ENCODE measurements around the gene CAMTA1. TPM values are rescaled to one million over a fixed set of nuclear protein-coding genes. Genes with fewer than 3 reads are reported as not detected.

CAMTA1 gene
- total RNA-seq, 4 donors from 2014 or later, result 45.3 to 68.9 (median 62.0) TPM

- no peak for DNase-seq (ENCODE audit: low spot score)
- no peak for TF ChIP-seq CTCF (IDR thresholded peaks at IDR 0.05)
Observed at GRCh38 chr1:7525338-7526063, 740.2 kb downstream of the CAMTA1 start.

GRCh38 chr1:7526196-7526866 lies 741.1 kb downstream of the CAMTA1 start:
- TF ChIP-seq CTCF (IDR thresholded peaks at IDR 0.05), result no peak
- DNase-seq (ENCODE audit: low spot score) (no peak), ATAC-seq (ENCODE audit: low FRiP score) (no peak)

More at GRCh38 chr1:7525338-7526063, 740.2 kb downstream of the CAMTA1 start:
- ATAC-seq (ENCODE audit: low FRiP score), result no peak

- DNase-seq (ENCODE audit: low spot score) (no peak), ATAC-seq (ENCODE audit: low FRiP score) (no peak)
- no peak for TF ChIP-seq CTCF (IDR thresholded peaks at IDR 0.05)
Observed at GRCh38 chr1:7526867-7527732, 741.8 kb downstream of the CAMTA1 start.

GRCh38 chr1:7527733-7528045 lies 742.4 kb downstream of the CAMTA1 start:
- ATAC-seq (ENCODE audit: low FRiP score) (no peak), DNase-seq (ENCODE audit: low spot score) (no peak)
- no peak for TF ChIP-seq CTCF (IDR thresholded peaks at IDR 0.05)

- no peak for TF ChIP-seq CTCF (IDR thresholded peaks at IDR 0.05)
- DNase-seq (ENCODE audit: low spot score) (no peak), ATAC-seq (ENCODE audit: low FRiP score) (no peak)
Observed at GRCh38 chr1:7528386-7529198, 743.3 kb downstream of the CAMTA1 start.

GRCh38 chr1:7529917-7530316 lies 744.7 kb downstream of the CAMTA1 start:
- no peak for ATAC-seq (ENCODE audit: low FRiP score)

More at GRCh38 chr1:7529917-7530316, 744.7 kb downstream of the CAMTA1 start:
- TF ChIP-seq CTCF (IDR thresholded peaks at IDR 0.05), result no peak
- no peak for DNase-seq (ENCODE audit: low spot score)

All from omental fat pad (tissue), 4 donors.